ENCODE data around the gene APBA2.

- no peak for TF ChIP-seq CTCF (IDR thresholded peaks at IDR 0.05; ENCODE audit: borderline replicate concordance, extremely low read depth, low read length, poor library complexity, severe bottlenecking)
- TF ChIP-seq EZH2 (IDR thresholded peaks at IDR 0.05; ENCODE audit: borderline replicate concordance, low read depth, low read length, severe bottlenecking): no peak
Observed at GRCh38 chr15:28945626-28946230, 60.0 kb downstream of the APBA2 start.

All from DND-41 (cell line).